Right cardiac atrium (tissue), 5 donors: ENCODE measurements around the gene POP7. TPM values are rescaled to one million over a fixed set of nuclear protein-coding genes. Genes with fewer than 3 reads are reported as not detected.

Source experiments
- ATAC-seq, 2 donors: fragments of 200-7000 bp; cut with Tn5 transposase; one replicate each; pipeline versions ENCODE4 v1.8.0 to v1.9.1; 2020; ENCODE audit warnings: moderate library complexity in 2 of 2, mild to moderate bottlenecking in 1 of 2
- DNase-seq, 3 donors: peaks; one replicate each; pipeline ENCODE4 v3.0.0-alpha.2; 2020
- H3K27ac ChIP-seq: one replicate; pipeline ENCODE4 v1.5.1; 2013; ENCODE audit warnings: mild to moderate bottlenecking, low read length, control low read depth, moderate library complexity
- H3K27me3 ChIP-seq: one replicate; pipeline ENCODE4 v1.6.1; 2013; ENCODE audit not compliant: control insufficient read depth, insufficient read depth
- H3K4me1 ChIP-seq: one replicate; pipeline ENCODE4 v1.6.1; 2013; ENCODE audit warnings: low read length; ENCODE audit not compliant: control insufficient read depth, insufficient read depth
- H3K4me3 ChIP-seq: one replicate; pipeline ENCODE4 v1.5.1; 2013; ENCODE audit warnings: low read length, control low read depth
- H3K9me3 ChIP-seq: one replicate; pipeline ENCODE4 v1.6.1; 2013; ENCODE audit warnings: low read length; ENCODE audit not compliant: control insufficient read depth
- WGBS: extraction: QIAGEN DNeasy Blood & Tissue Kit; methylation state at CpG from one replicate; pipeline ENCODE4 v1.1.7; 2013; 5-methylcytosine and 5-hydroxymethylcytosine counted together
- intact Hi-C, 4 donors: fragments of 100-400 bp; cut with DNase I; formaldehyde crosslinking; loops; one replicate each; pipeline versions ENCODE4 v1.11.0 to v1.14.0; 2022 to 2023
- polyA plus RNA-seq: library from polyadenylated mRNA; stranded (reverse); fragments of 200-250 nt; gene quantifications from one replicate; pipeline ENCODE4 v1.2.3, GENCODE V29; 2013
- total RNA-seq, 4 donors: library from RNA; stranded (reverse); fragmentation: NEBNext Ultra II Directional; extraction: Animal tissue kit (Norgen Biotek cat#: 25700); gene quantifications; one replicate each; pipeline ENCODE4 v1.2.1, GENCODE V29; 2021
- donor health status: healthy with polysubstance abuse.
- donor health status: DM: no; HTN: yes; CAD: no.
- donor health status: DM: no; HTN: no; CAD: no.
- donor health status: DM: no; HTN: yes; CAD: no; lungs with severe emphysema.
- donor health status: DM: yes; HTN: yes; CAD: no.

POP7 gene
- total and polyA plus RNA-seq, 5 donors: 21.4 to 37.2 (median 25.7) TPM

DNA sequence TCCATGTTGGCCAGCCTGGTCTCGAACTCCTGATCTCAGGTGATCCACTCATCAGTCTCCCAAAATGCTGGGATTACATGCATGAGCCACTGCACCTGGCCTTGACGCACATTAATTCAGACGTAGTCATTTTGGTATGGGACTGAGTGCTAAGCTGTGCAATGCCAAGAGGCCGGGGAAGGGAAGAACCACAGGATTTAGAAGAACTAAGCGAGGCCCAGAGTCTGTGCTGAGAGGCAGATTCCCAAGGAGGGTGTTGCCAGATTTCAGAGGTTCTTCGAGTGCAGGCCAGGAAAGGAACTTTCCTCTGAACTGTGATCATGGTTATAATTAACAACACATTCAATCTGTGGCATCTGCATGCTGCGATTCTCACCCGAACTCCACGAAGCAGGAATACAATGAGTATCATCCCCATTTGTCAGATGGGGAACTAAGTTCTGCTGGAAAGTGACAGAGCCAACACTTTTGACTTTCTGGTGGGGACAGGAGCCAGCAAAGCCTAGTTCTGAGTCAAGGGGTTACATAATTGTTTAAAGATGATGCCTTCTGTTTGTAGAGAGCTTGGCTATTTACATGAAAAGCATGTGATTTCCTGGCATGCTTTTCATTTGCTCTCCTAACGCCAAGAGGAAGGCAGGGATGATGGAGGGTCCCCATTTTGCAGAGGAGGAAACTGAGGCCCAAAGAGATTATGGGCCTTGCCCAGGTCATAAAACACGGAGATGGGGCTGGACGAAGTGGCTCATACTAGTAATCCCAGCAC lies 21.3 kb downstream of the POP7 start:
- no peak overlapping the region for H3K27ac ChIP-seq
- H3K4me3 ChIP-seq: no peak overlapping the region
- ATAC-seq (no peak), DNase-seq (no peak)
- intact Hi-C loops: no loop called here
- no peaks in the 10 kb centered on the region for H3K9me3 ChIP-seq
- H3K27me3 ChIP-seq: no peaks in the 10 kb centered on the region
- WGBS: 59% methylated on average over 12 of the region's 12 CpGs
- H3K4me1 ChIP-seq: no peaks in the 10 kb centered on the region

DNA sequence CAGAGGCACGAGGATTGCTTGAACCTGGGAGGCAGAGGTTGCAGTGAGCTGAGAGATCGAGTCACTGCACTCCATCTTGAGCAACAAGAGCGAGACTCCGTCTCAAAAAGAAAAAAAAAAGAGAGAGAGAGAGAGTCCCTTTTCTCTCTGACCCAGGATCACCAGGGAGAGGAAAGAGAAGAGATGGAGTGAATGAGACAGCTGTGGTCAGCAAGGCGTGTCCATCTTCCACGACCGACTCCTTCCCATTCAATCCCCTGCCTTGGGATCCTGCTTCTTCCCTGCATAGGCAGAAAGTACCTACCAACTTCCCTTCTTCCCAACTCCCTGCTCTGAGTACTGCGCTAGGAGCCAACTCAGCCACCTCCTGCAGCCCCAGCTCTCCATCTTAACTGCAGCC lies 22.3 kb downstream of the POP7 start:
- Histone ChIP-seq H3K27me3 (no peaks in the 10 kb centered on the region), H3K4me3 (no peak overlapping the region), H3K4me1 (no peaks in the 10 kb centered on the region), H3K9me3 (no peaks in the 10 kb centered on the region), H3K27ac (no peak overlapping the region)
- DNase-seq: no peak
- 76% methylated on average over 8 of the region's 8 CpGs for WGBS
- ATAC-seq: no peak
- intact Hi-C loops: no loop called here

- Histone ChIP-seq H3K9me3 (no peaks in the 10 kb centered on the region), H3K27me3 (no peaks in the 10 kb centered on the region), H3K4me1 (no peaks in the 10 kb centered on the region), H3K27ac (no peak overlapping the region), H3K4me3 (no peak overlapping the region)
- WGBS: no CpG with 5 or more reads among the region's 3 CpGs
- DNase-seq (no peak), ATAC-seq (no peak)
- intact Hi-C loops: no loop called here
These were observed 24.3 kb downstream of the POP7 start for GRCh38 chr7:100730136-100730800.

DNA sequence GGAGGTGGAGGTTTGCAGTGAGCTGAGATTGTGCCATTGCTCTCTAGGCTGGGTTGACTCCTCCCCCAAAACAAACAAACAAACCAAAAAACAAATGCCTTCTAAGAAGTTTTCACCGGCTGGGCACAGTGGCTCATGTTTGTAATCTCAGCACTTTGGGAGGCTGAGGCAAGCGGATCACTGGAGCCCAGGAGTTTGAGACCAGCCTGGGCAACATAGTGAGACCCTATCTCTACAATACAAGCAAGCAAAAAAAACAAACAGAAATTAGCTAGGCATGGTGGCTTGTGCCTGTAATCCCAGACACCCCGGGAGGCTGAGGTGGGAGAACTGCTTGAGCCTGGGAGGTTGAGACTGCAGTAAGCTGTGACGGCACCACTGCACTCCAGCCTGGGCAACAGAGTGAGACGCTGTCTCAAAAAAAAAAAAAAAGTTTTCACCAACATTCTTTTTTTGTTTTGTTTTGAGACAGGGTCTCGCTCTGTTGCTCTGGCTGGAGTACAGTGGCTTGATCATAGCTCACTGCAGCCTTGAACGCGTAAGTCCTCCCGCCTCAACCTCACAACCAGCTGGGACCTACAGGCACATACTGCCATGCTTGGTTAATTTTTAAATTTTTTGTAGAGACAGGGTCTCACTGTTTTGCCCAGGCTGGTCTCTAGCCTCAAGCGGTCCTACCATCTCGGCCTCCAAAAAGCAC lies 26.2 kb downstream of the POP7 start:
- Histone ChIP-seq H3K27me3 (no peaks in the 10 kb centered on the region), H3K27ac (no peak overlapping the region), H3K4me1 (no peaks in the 10 kb centered on the region), H3K9me3 (no peaks in the 10 kb centered on the region), H3K4me3 (no peak overlapping the region)
- no peak for ATAC-seq
- WGBS: no CpG with 5 or more reads among the region's 11 CpGs
- intact Hi-C loops: no loop called here
- no peak for DNase-seq

GRCh38 chr7:100735730-100736129 lies 29.8 kb downstream of the POP7 start:
- H3K27me3 ChIP-seq: no peaks in the 10 kb centered on the region
- H3K27ac ChIP-seq: no peak overlapping the region
- ATAC-seq (no peak), DNase-seq (no peak)
- WGBS: no CpG with 5 or more reads among the region's 7 CpGs
- no peaks in the 10 kb centered on the region for H3K9me3 ChIP-seq
- no peaks in the 10 kb centered on the region for H3K4me1 ChIP-seq
- intact Hi-C loops: no loop called here
- H3K4me3 ChIP-seq: no peak overlapping the region

DNA sequence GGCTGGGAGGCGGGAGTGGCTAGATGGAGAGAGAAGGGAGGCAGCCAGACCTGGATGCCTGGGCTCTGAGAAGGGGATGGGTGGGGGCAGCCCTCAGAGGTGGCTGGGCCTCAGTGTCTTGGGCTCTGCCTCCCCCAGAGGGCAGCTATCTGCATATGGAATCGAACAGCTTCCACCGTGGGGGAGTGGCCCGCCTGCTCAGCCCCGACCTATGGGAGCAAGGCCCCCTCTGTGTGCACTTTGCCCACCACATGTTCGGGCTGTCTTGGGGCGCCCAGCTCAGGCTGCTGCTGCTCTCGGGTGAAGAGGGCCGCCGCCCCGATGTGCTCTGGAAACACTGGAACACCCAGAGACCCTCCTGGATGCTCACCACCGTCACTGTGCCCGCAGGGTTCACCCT lies 30.8 kb downstream of the POP7 start:
- intact Hi-C loops: no loop called here
- WGBS: no CpG with 5 or more reads among the region's 13 CpGs

DNA sequence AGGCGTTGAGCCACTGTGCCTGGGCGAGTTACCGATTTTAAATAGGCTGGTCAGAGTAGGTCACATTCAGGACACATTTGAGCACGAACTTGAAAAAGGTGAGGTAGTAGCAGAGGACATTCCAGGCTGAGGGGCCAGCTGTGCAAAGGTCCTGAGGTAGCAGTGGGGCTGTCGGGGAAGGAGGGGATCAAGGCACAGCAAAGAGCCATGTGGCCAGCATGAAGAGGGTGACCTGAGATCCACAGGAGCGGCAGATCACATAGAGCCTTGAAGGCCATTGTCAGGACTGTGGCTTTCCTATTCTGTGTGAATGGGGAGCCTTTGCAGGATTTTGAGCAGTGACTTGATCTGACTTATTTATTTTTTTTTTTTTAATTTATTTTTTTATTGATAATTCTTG lies 34.0 kb downstream of the POP7 start:
- Histone ChIP-seq H3K27me3 (no peaks in the 10 kb centered on the region), H3K9me3 (no peaks in the 10 kb centered on the region), H3K4me3 (no peak overlapping the region), H3K27ac (no peak overlapping the region), H3K4me1 (no peaks in the 10 kb centered on the region)
- no CpG with 5 or more reads among the region's 6 CpGs for WGBS
- no peak for ATAC-seq
- no peak for DNase-seq
- intact Hi-C loops: no loop called here

More for the DNA sequence above, 30.8 kb downstream of the POP7 start:
- H3K4me3 ChIP-seq: no peak overlapping the region
- ATAC-seq (peak in 1 of 2 donors; percentile 36), DNase-seq (no peak)
- no peaks in the 10 kb centered on the region for H3K9me3 ChIP-seq
- no peaks in the 10 kb centered on the region for H3K4me1 ChIP-seq
- H3K27me3 ChIP-seq: no peaks in the 10 kb centered on the region
- H3K27ac ChIP-seq: no peak overlapping the region

DNA sequence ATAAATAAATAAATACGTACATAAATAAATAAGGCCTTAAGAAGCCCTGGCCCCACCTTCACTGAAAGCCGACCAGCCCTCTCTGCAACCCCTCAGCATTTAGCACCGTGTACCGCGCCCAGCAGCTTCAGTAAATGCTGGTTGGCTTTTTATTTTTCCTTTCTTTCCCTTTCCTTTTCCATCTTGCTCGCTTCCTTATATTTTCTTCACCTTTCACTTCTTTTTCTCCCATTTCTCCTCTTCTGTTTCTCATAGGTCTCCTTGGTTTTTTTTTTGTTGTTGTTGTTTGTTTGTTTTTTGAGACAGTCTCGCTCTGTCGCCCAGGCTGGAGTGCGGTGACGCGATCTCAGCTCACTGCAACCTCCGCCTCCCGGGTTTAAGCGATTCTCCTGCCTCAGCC lies 38.7 kb downstream of the POP7 start:
- ATAC-seq (no peak), DNase-seq (no peak)
- 89% methylated on average over 14 of the region's 14 CpGs for WGBS
- H3K4me1 ChIP-seq: no peaks in the 10 kb centered on the region
- H3K27me3 ChIP-seq: no peaks in the 10 kb centered on the region
- H3K4me3 ChIP-seq: no peak overlapping the region
- no peaks in the 10 kb centered on the region for H3K9me3 ChIP-seq
- intact Hi-C loops: no loop called here
- no peak overlapping the region for H3K27ac ChIP-seq

DNA sequence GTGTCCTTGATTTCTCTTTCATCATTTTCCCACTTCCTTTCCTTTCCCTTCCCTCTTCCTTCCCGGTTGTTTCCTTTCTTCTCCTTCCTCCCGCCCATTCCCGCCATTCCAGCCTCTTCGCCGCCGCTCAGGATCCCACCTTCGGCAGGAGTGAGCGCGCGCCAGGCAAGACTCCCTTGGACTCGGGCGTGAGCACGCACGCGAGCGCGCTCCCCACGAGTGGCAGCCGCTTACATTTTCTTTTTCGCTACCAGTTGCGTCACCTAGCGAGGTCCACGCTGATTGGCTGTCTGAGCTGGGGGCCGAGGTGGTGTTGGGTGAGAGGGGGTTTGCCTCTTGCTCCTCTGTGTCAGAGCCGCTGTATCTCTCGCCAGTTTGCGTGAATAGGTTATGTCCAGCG lies 39.3 kb downstream of the POP7 start:
- Histone ChIP-seq H3K9me3 (no peaks in the 10 kb centered on the region), H3K27me3 (no peaks in the 10 kb centered on the region), H3K4me1 (no peaks in the 10 kb centered on the region), H3K4me3 (peak overlapping the region; percentile 31), H3K27ac (no peak overlapping the region)
- WGBS: 3% methylated on average over 27 of the region's 28 CpGs
- peak; percentile 61 to 86 (median 84) for DNase-seq
- ATAC-seq: peak; percentile 84 to 85
- intact Hi-C loops: no loop called here

DNA sequence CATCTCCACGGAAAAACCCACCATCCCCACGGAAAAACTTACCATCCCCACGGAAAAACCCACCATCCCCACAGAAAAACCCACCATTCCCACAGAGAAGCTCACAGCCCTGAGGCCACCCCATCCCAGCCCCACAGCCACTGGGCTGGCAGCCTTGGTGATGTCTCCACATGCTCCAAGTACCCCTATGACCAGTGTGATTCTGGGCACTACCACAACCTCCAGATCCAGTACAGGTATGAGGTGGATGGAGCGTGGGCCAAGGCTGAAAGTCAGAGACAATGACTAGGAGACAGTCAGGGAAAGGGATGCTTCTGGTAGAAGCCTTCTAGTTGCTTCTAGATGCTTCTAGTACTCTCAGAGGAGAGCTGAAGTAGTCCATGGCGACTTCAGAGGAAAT lies 47.1 kb downstream of the POP7 start:
- intact Hi-C loops: no loop called here
- 83% methylated on average over 5 of the region's 5 CpGs for WGBS
- Histone ChIP-seq H3K9me3 (no peaks in the 10 kb centered on the region), H3K4me3 (no peak overlapping the region), H3K4me1 (no peaks in the 10 kb centered on the region), H3K27me3 (no peaks in the 10 kb centered on the region), H3K27ac (no peak overlapping the region)
- DNase-seq (no peak), ATAC-seq (no peak)

- H3K4me3 ChIP-seq: no peak overlapping the region
These were observed 47.8 kb downstream of the POP7 start for GRCh38 chr7:100753750-100754149.

More at GRCh38 chr7:100753750-100754149, 47.8 kb downstream of the POP7 start:
- H3K27me3 ChIP-seq: no peaks in the 10 kb centered on the region
- intact Hi-C loops: no loop called here
- no peak for DNase-seq
- 77% methylated on average over 3 of the region's 3 CpGs for WGBS
- no peak overlapping the region for H3K27ac ChIP-seq
- no peaks in the 10 kb centered on the region for H3K4me1 ChIP-seq
- no peak for ATAC-seq
- no peaks in the 10 kb centered on the region for H3K9me3 ChIP-seq
